Epithelial cell of proximal tubule (primary cell): Measurements from ENCODE around the gene FYN. TPM values are rescaled to one million over a fixed set of nuclear protein-coding genes. Genes with fewer than 3 reads are reported as not detected.

ENCODE experiments used
- DNase-seq: peaks from one replicate; pipeline ENCODE4 v3.0.0-alpha.2; 2011; ENCODE audit warnings: low read depth
- H3K4me3 ChIP-seq: 2 replicates; pipeline ENCODE4 v1.5.1; 2011; ENCODE audit warnings: low read depth, mild to moderate bottlenecking, low read length
- total RNA-seq: library from RNA; depleted of rRNA; stranded (reverse); fragments of >200 nt; gene quantifications from 2 replicates; pipeline ENCODE4 v1.2.3, GENCODE V29; 2015
- TF ChIP-seq, protein P1 (sequence below): conservative IDR thresholded peaks from 2 replicates; pipeline ENCODE4 v1.5.1; 2012; ENCODE audit warnings: low read depth, mild to moderate bottlenecking, low read length

FYN gene
- total RNA-seq, 1 donor from 2014 or later, result 55.4 TPM

DNA sequence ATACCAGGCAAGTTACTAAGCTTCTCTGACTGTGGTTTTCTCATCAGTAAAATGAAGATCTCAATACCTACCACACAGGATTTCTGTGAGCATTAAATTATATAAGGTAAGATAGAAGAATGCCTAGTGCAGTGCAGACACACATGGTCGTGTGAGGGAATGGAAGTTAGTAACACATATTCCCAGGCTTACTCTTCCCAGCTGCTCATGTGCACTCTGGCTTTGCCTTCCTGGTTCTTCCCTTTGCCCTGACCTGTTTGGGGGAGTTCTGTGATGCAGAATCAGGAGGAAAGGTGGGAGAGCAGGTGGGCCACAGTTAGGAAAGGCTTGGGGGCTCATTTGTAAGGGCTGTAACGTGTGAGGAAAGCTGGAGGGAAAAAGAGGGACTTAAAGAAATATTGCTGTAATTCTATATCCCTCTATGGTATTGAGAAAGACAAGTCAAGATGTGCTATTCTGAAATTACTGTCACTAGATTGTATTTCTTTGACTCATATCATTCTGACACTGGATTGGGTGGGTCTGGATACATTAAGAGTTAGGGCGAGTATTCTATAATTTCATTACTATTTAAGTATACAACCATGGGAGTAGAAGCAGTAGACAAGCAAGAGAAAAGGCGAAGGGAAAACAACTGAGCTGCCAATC is 47.7 kb downstream of the FYN start:
- TF ChIP-seq, protein P1, sequence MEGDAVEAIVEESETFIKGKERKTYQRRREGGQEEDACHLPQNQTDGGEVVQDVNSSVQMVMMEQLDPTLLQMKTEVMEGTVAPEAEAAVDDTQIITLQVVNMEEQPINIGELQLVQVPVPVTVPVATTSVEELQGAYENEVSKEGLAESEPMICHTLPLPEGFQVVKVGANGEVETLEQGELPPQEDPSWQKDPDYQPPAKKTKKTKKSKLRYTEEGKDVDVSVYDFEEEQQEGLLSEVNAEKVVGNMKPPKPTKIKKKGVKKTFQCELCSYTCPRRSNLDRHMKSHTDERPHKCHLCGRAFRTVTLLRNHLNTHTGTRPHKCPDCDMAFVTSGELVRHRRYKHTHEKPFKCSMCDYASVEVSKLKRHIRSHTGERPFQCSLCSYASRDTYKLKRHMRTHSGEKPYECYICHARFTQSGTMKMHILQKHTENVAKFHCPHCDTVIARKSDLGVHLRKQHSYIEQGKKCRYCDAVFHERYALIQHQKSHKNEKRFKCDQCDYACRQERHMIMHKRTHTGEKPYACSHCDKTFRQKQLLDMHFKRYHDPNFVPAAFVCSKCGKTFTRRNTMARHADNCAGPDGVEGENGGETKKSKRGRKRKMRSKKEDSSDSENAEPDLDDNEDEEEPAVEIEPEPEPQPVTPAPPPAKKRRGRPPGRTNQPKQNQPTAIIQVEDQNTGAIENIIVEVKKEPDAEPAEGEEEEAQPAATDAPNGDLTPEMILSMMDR, result no peak
- no peak overlapping the region for H3K4me3 ChIP-seq
- no peak for DNase-seq

DNA sequence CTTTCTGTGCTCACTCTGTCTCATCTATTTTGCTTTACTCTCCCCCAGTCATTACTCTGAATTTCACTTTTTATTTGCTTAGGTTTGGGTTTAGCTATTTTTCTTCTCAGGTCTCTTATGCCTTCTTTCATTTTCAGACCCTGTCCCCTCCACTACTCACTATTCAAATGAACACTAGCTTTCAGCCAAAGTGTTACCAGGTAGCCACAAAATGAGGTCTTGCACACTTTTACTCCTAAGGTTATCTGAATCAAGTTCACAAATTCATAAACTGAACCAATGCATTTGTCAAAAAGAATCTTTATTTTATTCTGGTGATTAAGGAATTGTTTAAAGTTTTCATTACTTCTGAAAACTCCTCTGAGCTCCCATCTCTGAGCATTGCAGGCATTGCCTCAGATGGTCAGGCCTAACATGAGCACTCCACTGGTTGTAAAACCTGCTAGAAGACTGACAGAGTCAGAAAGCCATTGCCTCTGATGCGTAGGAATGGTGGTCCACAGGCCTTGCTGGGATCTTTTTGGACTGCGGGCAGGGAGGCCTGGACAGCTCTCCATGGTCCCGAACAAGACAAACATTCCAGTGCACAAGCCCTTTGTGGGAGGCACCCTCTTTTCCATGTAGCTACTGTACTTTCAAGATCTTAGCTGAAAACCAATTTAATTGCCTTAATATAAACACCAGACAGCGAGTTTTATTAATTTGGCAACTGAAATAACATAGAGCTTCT is 48.5 kb downstream of the FYN start:
- no peak overlapping the region for H3K4me3 ChIP-seq
- TF ChIP-seq, protein P1, result no peak
- no peak for DNase-seq

DNA sequence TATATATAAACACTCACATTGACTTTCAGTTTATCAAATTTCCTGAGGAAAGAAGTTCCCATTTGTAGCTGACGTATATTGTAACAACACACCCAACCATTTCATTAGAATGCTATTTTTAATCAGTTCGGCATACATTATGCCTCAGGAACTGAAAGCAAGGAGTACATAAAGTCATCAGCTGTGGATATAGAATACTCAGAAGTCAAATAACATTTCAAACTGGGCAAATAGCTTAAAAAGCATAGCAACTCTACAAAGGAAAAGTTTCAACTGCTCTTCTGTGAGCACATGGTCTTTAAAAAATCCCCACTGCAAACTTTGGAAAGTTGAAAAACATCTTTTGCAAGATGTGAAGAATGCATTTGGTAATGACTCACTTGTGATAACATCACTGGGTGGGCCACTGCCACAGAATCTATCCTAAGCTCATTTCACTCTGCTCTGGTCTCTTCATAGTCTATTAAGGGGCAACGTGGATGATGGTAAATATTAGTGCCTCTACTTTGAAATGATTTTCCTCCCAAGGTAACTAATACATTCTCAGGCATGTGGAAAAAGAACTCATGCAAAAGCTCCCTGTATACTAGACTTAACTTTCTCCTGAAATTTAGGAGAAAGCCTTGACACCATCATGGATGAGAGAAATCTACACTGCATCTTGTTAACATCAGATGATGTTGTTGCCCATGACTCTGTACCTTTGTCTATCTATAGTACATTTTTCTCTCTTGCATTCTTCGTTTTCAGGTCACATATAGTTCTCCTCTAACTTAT is 49.2 kb downstream of the FYN start:
- TF ChIP-seq, protein P1, result no peak
- H3K4me3 ChIP-seq, result no peak overlapping the region

DNA sequence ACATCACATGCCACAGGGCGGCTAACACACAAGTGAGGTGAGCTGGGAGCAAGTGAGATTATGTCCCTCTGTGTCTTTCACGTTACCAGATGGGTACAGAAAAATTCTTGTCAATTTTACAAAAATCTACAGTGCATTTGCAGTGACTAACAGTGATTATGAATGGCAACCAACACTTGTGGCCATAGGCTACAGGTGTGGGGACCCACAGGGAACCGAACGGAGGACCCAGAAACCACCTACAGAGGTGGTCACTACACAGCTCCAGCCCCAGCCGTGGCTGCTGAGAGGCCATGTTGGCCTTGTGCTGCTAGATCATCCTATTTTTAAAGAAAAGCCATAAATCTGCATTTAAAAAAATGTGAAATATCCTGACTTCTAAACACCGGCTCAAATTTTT is 50.2 kb downstream of the FYN start:
- no peak for DNase-seq
- TF ChIP-seq, protein P1, result no peak
- H3K4me3 ChIP-seq, result no peak overlapping the region

More for the DNA sequence above, 49.2 kb downstream of the FYN start:
- no peak for DNase-seq

DNA sequence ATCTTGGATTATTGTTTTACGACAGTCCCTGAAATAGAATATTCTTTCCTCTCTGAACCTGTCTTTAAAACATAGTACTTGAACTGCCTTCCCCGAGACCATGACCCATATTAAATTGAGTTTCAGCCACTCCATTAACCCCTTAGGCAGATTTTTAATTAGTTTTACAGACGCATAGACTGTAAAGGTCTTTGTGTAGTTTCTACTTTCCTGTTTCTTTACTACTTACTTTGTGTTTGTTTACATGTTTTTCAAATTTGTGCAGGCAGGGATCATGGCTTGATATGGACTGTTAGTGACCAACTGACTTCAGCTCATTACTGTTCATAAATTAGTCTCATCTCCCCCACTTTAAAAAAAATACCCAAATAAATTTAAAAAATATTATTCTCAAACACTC is 53.8 kb downstream of the FYN start:
- DNase-seq, result no peak
- TF ChIP-seq, protein P1, result no peak
- no peak overlapping the region for H3K4me3 ChIP-seq

DNA sequence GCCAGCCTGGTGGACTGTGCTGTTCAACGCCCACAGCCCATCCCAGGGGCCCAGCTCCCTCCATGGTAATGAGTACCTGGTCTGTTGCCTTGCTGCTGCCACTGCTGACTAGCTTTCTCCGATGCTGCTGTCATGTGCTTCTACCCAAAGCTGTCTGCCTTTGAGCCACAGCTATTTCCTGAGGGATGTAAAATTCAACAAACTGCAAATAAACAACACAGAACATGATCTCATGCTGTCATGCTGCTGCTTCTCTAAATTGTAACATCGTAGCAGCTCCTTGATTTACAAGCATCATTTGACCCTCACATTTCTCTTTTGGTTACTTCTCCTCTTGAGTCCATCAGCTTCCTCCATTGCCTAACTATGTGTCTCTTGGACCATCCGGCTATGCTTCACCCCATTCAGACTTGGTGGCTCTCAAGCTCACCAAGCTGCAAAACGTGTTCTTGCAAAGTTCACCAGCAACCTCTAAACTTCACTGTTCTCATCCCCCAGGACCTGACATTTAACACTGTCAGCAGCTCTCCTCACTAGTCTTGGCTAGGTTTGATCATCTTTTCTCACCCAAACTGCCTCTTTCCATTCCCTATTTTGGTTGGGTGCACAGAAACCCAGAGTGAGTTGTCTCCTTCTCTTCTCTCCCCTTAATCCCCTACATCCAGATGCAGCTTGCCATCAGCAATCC is 54.6 kb downstream of the FYN start:
- TF ChIP-seq, protein P1, result no peak
- DNase-seq, result no peak
- no peak overlapping the region for H3K4me3 ChIP-seq
